Heart right ventricle (tissue), 16 donors: ENCODE measurements around the gene MYH15. TPM values are rescaled to one million over a fixed set of nuclear protein-coding genes. Genes with fewer than 3 reads are reported as not detected.
A peak's percentile ranks its signal among the peaks of the same experiment; 100 is the strongest.

ENCODE experiments used
- ATAC-seq, 8 donors: fragments of 200-7000 bp; cut with Tn5 transposase; one replicate each; pipeline ENCODE4 v1.9.1; 2020; ENCODE audit warnings: mild to moderate bottlenecking in 8 of 8, moderate library complexity in 8 of 8, moderate number of reproducible peaks in 1 of 8
- DNase-seq, 2 donors: peaks; one replicate each; pipeline ENCODE4 v3.0.0-alpha.2; 2020
- H3K27ac ChIP-seq, 10 donors: fragments of 200-600 bp; sonication (generic) in 2 of 10; one replicate each; pipeline versions ENCODE4 v1.5.0 to v1.8.0; 2020 to 2022; ENCODE audit warnings: mild to moderate bottlenecking in 3 of 10
- H3K27me3 ChIP-seq, 7 donors: fragments of 200-600 bp; one replicate each; pipeline ENCODE4 v1.8.0; 2021 to 2022; ENCODE audit warnings: mild to moderate bottlenecking in 2 of 7
- H3K36me3 ChIP-seq, 9 donors: fragments of 200-600 bp; sonication (generic) in 1 of 9; one replicate each; pipeline versions ENCODE4 v1.5.0 to v1.8.0; 2020 to 2022; ENCODE audit warnings: mild to moderate bottlenecking in 2 of 9
- H3K4me1 ChIP-seq, 9 donors: fragments of 200-600 bp; sonication (generic) in 1 of 9; one replicate each; pipeline versions ENCODE4 v1.5.0 to v1.8.0; 2020 to 2022; ENCODE audit warnings: mild to moderate bottlenecking in 4 of 9
- H3K4me3 ChIP-seq, 10 donors: fragments of 200-600 bp; sonication (generic) in 2 of 10; one replicate each; pipeline versions ENCODE4 v1.5.0 to v1.8.0; 2020 to 2022; ENCODE audit warnings: mild to moderate bottlenecking in 7 of 10, moderate library complexity in 2 of 10
- H3K9me3 ChIP-seq, 11 donors: fragments of 200-600 bp in 10 of 11; sonication (generic) in 2 of 11; one replicate each; pipeline versions ENCODE4 v1.5.0 to v1.8.0; 2013 to 2022; ENCODE audit warnings: mild to moderate bottlenecking in 2 of 11, control low read depth in 1 of 11, moderate library complexity in 1 of 11
- CTCF ChIP-seq, 9 donors: fragments of 200-600 bp; sonication (generic) in 2 of 9; IDR thresholded peaks; one replicate each; pipeline versions ENCODE4 v1.5.0 to v1.8.0; 2021 to 2022; ENCODE audit warnings: antibody characterized with exemption in 9 of 9, mild to moderate bottlenecking in 5 of 9, moderate library complexity in 1 of 9
- whole genome bisulfite sequencing, 2 donors: extraction: QIAGEN DNeasy Blood & Tissue Kit; methylation state at CpG; one replicate each; pipeline ENCODE4 v1.1.7; 2013; ENCODE audit warnings: inconsistent platforms in 1 of 2; 5-methylcytosine and 5-hydroxymethylcytosine counted together
- intact Hi-C, 10 donors: fragments of 100-400 bp; cut with DNase I; formaldehyde crosslinking; loops; one replicate each; pipeline versions ENCODE4 v1.11.1 to v1.14.2; 2022
- polyA plus RNA-seq, 2 donors: library from polyadenylated mRNA; stranded (reverse); fragments of 200-250 nt; gene quantifications; one replicate each; pipeline ENCODE4 v1.2.3, GENCODE V29; 2013
- total RNA-seq, 10 donors: library from RNA; stranded (reverse); fragmentation: NEBNext Ultra II Directional in 3 of 10; extraction: Animal tissue kit (Norgen Biotek cat#: 25700) in 3 of 10; gene quantifications; one replicate each; pipeline versions ENCODE4 v1.2.1 to v1.2.4, GENCODE V29; 2021 to 2023
- donor health status: Arrhythmogenic right ventricular cardiomyopathy.
- donor health status: ischemic (EF 13 %, LVEDD 7.1; RV severe dilation, severe dysfunction).
- donor health status: healthy with polysubstance abuse.
- donor health status: DM: no; HTN: yes; CAD: no.
- donor health status: DM: no; HTN: no; CAD: no.
- donor health status: ischemic (EF 25% LVEDD 6.9; RV normal size, moderate dysfunction).
- donor health status: ischemic (EF 25% LVEDD 5.7; RV mildly dilated, moderate dysfunction).
- donor health status: healthy.
- donor health status: DM: yes; HTN: yes; CAD: no.
- donor health status: Ischemic cardiomyopathy.
- donor health status: ischemic (EF 35%, LVEDD 5.7; RV mildly dilated, moderate dysfunction).
- donor health status: nonischemic (EF 11% LVEDD 7.7; RV severe dilation, severe dysfunction).
- donor health status: DM: yes; HTN: yes; CAD: no.
- donor health status: PGD.
- donor health status: ischemic (EF 29% LVEDD 5.4; RV normal size, mild dysfunction).
- donor health status: nonischemic (EF 23%, LVEDD 6.1; RV moderate dilation, normal function).

Gene MYH15
- total and polyA plus RNA-seq, 12 donors = 0.12 to 1.1 (median 0.26) TPM

DNA sequence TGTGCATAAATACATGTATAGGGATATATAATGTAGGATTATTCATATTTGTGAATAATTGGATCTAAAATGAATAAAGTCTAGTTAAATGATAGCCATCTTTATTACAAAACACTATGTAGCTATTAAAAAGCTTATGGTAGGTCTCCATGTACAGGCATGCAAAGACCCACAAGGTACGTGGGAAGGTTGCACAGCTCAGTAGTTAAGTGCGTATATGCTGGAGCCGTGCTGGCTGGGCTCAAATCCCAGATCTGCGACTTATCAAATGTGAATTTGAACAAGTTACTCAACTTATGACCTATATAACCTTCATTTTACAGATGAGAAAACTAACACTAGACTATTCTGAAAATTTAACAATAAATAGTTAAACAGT lies 100.6 kb downstream of the MYH15 start:
- H3K27me3 ChIP-seq = no peaks in the 10 kb centered on the region
- no peak for DNase-seq
- H3K4me3 ChIP-seq = no peak overlapping the region
- no peak overlapping the region for H3K27ac ChIP-seq
- no peak for TF ChIP-seq CTCF (IDR thresholded peaks at IDR 0.05)
- H3K36me3 ChIP-seq = no peaks in the 10 kb centered on the region
- H3K4me1 ChIP-seq = peaks cover 0 to 7% (median 0%) of the 10 kb centered on the region in 9 donors
- ATAC-seq = no peak
- 93 to 96% methylated on average over 4 of the region's 4 CpGs for WGBS, 2 donors
- intact Hi-C loops = loop anchor here in 4 of 10 donors (5.0 to 10.0 kb wide), 3 partner anchors 472 to 498 kb away; no protein-coding TSS in a partner anchor
- H3K9me3 ChIP-seq = no peaks in the 10 kb centered on the region

DNA sequence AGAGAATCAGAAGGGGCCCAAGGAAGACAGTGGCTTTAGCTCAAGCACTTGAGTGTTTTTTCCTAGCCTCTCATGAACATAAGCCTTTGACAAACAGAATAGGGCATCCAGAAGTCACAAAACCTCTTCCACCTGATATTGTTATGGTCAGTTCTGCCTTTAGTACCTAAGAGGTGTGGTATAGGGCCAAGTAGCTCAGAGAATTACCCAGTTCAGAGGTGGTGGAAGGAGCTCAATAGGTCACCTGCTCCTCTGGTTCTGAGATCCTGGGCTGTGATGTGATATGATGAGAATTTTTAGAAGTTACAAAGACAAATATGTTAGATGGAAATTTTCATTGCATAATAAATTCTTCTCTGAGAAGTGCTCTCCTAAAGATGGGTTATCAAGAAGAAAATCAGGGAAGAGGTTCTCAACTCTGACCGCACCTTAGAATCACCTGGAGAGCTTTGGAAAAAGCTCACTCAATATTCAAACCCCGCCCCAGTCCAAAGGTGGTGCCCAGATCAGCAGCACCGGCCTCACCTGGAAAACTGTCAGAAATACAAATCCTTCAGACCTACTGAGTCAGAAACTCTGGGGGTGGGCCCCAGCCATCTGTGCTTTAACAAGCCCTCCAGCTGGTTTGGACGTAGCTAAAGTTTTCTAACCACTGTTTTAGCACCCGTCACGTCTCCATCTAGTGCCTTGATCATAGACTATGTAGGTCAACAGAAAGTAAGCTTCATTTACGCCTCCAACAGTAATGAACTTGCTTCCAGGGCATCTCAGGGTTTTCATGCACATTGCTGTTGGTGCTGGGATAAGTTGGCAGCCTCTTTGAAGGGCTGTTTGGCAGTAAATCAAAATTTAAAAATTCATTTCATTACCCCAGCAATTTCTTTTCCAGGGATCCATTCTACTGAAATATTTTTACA lies 101.3 kb downstream of the MYH15 start:
- ATAC-seq (no peak), DNase-seq (no peak)
- 93 to 95% methylated on average over 7 of the region's 7 CpGs for WGBS, 2 donors
- Histone ChIP-seq H3K27ac (no peak overlapping the region), H3K4me1 (peaks cover 0 to 7% (median 0%) of the 10 kb centered on the region in 9 donors), H3K9me3 (no peaks in the 10 kb centered on the region), H3K4me3 (no peak overlapping the region), H3K27me3 (peaks cover 0 to 3% (median 0%) of the 10 kb centered on the region in 7 donors), H3K36me3 (no peaks in the 10 kb centered on the region)
- intact Hi-C loops = loop anchor here in 4 of 10 donors (5.0 to 10.0 kb wide), 3 partner anchors 472 to 498 kb away; no protein-coding TSS in a partner anchor
- no peak for TF ChIP-seq CTCF (IDR thresholded peaks at IDR 0.05)

DNA sequence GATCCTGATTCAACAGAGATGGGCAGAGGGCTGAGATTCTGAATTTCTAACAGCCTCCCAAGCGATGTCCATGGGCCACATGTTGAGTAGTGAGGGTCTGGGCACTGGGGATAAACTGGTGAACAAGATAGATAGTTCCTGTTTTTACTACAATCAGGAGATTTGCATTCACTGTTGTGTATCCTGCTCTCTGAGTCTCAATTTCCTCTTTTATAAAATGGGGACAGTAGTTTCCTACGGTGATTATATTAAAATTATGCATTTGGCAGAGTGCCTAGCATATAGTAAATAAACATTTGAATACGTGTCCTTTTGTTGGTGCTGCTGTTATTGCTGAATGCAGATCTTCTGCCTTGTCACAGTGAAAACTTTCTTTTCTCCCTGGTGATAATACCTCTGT lies 102.5 kb downstream of the MYH15 start:
- no peaks in the 10 kb centered on the region for H3K36me3 ChIP-seq
- H3K4me1 ChIP-seq = peaks cover 0 to 7% (median 0%) of the 10 kb centered on the region in 9 donors
- ATAC-seq = no peak
- intact Hi-C loops = loop anchor here in 6 of 10 donors (2.0 to 10.0 kb wide), 4 partner anchors 469 to 499 kb away; no protein-coding TSS in a partner anchor
- peaks cover 0 to 3% (median 0%) of the 10 kb centered on the region in 7 donors for H3K27me3 ChIP-seq
- DNase-seq = no peak
- no peaks in the 10 kb centered on the region for H3K9me3 ChIP-seq
- WGBS, 2 donors = 61 to 73% methylated on average over 3 of the region's 3 CpGs
- H3K4me3 ChIP-seq = no peak overlapping the region
- no peak for TF ChIP-seq CTCF (IDR thresholded peaks at IDR 0.05)
- H3K27ac ChIP-seq = no peak overlapping the region

DNA sequence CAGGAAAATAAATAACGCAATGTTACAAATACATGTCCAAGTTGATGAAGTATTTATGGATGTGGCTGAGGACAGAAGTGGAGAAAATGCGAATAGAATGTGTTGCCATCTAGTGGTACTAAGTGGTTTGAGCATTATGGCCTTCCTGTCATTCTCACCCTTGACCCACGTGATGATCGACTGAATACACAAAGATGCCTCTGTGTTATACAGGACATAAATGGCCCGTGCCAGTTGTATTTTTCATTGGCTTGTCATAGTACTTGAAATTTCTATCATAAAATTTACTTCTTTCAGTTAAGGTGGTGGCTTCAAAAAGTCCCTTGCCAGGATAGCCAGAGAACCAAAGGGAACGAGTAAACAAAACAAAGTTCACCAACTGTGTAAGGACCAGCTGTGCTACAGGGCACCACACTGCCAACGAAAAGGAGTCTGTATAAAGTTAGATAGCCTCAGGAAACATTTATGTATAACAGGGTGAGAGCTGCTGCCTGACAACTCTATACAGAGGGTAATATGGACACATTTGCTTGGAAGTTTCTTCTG lies 103.7 kb downstream of the MYH15 start:
- peak in 6 of 8 donors; percentile 63 to 85 (median 75) for ATAC-seq
- Histone ChIP-seq H3K27ac (no peak overlapping the region), H3K27me3 (peaks cover 0 to 3% (median 0%) of the 10 kb centered on the region in 7 donors), H3K4me1 (peaks cover 0 to 7% (median 0%) of the 10 kb centered on the region in 9 donors), H3K4me3 (no peak overlapping the region), H3K36me3 (no peaks in the 10 kb centered on the region), H3K9me3 (no peaks in the 10 kb centered on the region)
- intact Hi-C loops = loop anchor here in 6 of 10 donors (2.0 to 10.0 kb wide), 4 partner anchors 468 to 501 kb away; no protein-coding TSS in a partner anchor
- DNase-seq = no peak
- TF ChIP-seq CTCF (IDR thresholded peaks at IDR 0.05) = peak; percentile 31 to 70 (median 57)
- WGBS, 2 donors = 18 to 43% methylated on average over 7 of the region's 7 CpGs
